ENCODE data around the gene ELFN1.
A peak's percentile ranks its signal among the peaks of the same experiment; 100 is the strongest.

The ELFN1 gene

DNA sequence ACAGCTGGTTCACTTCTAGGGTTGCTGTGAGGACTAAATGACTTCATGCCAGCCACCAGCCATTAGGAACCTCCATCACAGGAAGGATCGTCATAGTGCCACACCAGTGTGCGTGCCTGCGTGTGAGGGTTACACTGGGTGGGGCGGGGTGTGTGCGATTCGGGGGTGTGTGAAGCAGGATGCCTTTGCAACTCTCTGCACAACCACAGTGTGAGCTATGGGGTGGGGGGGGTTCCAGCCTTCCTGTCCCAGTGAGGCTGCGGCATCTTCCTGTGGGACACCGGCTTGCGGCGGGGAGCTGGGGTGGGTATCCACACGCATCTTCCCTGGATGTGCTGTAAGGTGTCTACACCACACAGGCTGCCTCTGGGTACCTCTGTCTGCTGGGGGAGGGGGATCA is 6.9 kb upstream of the ELFN1 start:
- DNase-seq, result no peak
- no peak for TF ChIP-seq GATA1 (IDR thresholded peaks at IDR 0.05; ENCODE audit: low read depth, low read length)
- no peak for TF ChIP-seq POLR2A (IDR thresholded peaks at IDR 0.05; ENCODE audit: low read length)

DNA sequence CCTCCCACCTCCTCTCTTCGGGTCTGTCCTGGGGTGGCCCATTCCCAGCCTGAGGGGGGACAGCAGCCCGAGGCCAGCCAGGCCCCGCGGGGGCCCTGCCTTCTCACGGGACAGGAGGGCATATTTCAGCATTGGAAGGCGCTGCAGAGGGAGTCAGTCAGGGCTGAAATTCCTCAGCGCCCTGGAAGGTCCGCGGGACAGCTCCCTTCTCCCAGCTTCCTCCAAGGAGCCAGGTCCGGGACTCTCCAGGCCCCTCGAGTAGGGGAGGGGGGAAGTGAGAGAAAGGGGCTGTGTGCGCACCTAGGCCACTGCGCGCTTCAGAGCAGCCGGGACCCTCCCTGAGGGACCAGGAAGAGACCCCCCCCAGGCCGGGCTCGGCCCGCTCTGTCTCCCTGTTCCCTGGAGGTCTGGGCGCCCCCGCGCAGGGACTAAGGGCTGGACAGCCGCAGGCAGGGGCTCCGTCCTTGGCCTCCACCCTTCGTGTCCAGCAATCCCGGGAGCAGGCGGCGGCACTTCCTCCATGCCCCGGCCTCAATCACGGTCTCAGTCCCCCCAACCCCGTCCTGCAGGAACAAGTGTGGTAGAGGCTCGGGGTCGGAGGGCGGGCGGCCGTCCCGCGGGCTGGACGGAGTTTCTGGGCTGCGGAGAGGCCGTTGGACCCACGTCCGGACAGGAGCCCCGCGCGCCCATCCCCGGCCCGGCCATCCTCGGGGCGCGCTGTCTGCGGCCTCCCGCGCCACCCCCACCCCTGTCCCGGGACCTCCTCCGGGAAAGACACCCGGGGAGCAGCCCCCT is 6.0 kb upstream of the ELFN1 start:
- TF ChIP-seq POLR2A (IDR thresholded peaks at IDR 0.05; ENCODE audit: low read length) (no peak), GATA1 (IDR thresholded peaks at IDR 0.05; ENCODE audit: low read depth, low read length) (no peak)

DNA sequence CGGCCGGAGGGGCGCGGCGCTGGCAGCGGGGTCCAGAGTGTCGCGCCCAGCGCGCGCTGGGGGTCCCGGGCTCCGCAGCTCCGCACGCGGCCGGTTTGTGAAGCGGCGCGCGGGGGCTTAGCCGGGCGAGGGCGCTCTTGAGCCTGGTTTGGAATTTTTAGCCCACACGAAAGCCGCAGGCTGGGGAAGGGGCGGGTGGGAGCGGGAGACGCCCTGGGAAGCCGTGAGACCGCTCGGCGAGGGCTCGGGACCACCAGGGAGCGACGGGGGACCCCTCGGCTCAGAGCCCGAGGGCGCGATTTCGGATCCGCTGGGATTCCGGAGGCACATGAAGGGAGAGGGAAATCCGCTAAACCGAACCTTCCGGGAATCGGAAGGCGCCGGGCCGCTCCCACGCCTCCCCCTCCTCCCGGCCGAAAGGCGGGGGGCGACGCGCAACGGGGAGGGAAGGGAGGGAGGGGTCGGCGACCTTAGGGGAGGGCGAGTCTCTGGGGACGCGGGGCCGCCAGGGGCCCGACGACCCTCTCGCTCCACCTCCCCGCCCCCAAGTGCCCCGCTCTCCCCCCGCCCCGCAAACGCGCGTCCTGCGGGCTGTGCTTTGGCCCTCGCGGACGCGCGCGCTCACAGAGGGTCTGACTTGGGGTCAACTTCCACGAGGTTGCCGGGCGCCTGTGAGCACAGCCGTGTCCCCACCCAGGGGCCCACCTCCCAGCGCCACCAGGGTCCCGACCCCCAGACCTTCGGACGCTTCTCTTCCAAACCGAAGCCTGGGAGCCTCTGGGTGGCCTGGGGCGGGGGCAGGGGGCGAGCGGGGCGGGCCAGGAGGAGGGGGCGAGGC is 5.1 kb upstream of the ELFN1 start:
- peak; percentile 47 to 67 for DNase-seq
- TF ChIP-seq GATA1 (IDR thresholded peaks at IDR 0.05; ENCODE audit: low read depth, low read length) (no peak), POLR2A (IDR thresholded peaks at IDR 0.05; ENCODE audit: low read length) (no peak)

More for the DNA sequence above, 6.0 kb upstream of the ELFN1 start:
- no peak for DNase-seq

DNA sequence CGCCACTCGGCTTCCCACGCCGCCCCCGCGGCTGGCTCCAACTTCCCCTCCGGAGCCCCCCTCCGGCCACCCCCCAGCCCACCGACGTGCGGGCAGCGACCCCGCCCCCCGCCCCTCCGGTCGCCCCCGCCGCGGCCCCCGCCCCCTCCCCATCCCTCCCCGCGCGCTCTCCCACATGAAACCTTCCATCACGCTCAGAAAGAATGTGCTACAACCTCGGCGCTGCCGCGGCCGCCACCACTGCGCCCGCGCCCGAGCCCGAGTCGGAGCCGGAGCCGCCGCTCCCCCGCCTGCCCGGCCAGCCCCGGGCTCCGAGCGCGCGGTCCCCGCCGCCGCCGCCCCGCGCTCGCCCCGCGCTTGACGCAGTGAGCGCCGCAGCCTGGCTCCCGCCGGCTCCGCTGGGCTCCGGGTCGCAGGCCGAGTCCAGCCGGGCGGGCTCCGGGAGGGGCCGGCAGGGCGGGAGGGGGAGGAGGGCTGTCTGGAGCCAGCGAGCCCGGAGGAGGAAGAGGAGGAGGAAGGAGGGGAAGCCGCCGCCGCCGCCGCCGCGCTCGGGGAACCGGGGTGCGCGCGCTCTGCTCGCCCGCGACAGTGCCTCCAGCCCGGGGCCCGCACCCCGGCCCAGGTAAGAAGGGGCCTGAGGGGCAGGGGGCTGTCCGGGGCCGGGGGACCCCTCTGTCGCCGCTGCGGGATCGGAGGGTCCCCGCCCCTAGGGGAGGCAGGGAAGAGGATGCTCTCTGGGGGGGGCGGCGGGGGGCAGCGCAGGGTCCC is 4.3 kb upstream of the ELFN1 start:
- no peak for DNase-seq
- TF ChIP-seq POLR2A (IDR thresholded peaks at IDR 0.05; ENCODE audit: low read length) (no peak), GATA1 (IDR thresholded peaks at IDR 0.05; ENCODE audit: low read depth, low read length) (no peak)

DNA sequence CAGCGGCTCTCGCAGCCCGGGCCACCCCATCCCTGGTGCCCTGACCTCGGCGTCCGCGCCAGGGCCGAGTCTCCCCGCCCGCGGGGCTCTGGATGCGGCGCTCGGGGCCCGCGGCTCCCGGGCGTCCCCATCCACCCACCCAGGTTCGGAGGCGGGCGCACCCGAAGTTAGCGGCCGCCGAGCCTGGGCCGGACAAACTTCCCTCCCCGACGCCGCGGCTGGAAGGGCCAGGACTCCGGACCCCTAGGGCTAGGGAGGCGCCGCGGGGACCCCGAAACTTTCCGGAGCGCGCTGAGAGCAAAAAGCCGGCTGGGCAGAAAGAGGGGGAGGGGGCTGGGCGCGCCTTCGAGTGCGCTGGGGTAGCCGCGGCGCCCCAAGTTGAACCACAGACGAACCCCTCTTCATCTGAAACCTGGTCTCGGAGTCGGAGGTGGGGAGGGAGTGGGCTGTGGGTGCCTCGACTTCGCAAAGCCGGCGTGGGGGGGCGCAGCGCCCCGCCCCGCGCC is 3.7 kb upstream of the ELFN1 start:
- no peak for DNase-seq
- no peak for TF ChIP-seq GATA1 (IDR thresholded peaks at IDR 0.05; ENCODE audit: low read depth, low read length)
- no peak for TF ChIP-seq POLR2A (IDR thresholded peaks at IDR 0.05; ENCODE audit: low read length)

DNA sequence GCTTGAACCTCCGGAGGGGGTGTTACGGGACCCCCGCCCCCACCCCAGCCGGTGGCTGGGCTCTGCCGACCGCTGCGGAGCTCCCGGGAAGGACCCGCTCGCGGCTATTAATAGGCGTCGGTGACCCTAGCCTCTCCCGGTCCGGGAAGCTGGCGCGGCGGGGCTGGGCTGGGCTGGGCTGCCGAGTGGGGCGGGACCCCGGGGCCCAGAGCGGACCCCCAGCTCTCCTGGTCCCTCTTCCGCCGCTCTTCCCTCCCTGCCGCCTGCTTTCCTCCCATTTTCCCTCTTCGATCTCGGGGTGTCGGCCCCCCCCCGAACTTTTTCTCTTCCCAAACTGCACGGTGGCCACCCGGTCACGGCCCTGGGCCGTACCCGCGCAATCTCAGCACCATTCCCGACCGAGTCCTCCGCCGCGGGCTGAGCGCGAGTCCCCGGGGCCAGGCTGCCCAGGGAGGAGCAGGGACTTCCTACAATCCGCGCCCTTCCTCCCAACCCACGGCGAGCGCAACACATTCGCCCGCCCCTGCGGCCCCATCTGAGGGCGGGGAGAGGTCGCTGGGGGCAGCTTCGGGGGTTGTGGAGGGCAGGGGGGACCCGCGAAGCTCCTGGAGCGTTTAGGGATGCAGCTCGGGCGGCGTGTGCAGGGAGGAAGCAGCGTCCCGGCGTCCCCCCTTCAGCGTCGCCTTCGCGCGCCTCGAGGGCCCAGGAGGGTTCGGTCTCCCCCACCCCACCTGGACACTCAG is 3.1 kb upstream of the ELFN1 start:
- DNase-seq, result no peak
- TF ChIP-seq GATA1 (IDR thresholded peaks at IDR 0.05; ENCODE audit: low read depth, low read length) (no peak), POLR2A (IDR thresholded peaks at IDR 0.05; ENCODE audit: low read length) (no peak)

DNA sequence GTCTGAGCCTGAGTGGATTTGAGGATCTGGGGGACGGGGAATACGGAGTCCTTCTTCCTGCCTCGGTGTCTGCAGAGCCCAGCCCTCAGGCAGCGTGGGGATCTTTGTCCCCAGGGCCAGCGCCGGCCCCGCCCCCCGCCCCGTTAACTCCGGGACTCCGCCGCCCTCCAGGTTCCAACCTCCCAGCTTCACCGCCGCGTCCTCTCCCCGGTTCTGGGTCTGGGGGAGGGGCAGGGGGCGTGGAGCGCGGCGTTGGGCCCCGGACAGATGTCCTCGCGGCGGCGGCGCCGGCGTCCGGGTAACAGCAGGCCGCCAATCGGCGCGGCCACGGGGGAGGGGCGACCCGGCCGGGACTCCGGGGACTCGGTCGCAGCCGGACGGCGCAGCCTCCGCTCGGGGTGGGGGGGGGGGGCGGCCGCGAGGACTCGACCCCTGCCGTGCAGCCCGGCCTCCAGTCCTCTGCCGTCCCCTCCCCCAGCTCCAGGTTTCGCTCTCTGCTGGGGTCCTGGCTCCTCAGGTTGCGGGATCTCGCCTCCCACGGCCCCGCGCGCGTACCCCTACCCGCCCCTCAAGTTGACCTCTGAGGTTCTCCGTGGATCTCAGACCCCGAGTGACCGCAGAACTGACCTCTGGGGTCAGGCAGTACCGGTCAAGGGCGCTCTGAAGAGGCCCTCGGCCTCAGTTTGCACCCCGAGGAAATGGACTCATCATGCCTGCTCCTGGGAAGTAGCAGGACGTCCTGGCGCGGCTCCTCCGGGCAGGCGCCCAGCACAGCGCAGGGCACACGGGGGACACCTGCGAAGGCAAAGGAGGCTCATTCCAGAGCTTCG is 2.3 kb upstream of the ELFN1 start:
- TF ChIP-seq POLR2A (IDR thresholded peaks at IDR 0.05; ENCODE audit: low read length) (no peak), GATA1 (IDR thresholded peaks at IDR 0.05; ENCODE audit: low read depth, low read length) (no peak)
- no peak for DNase-seq

DNA sequence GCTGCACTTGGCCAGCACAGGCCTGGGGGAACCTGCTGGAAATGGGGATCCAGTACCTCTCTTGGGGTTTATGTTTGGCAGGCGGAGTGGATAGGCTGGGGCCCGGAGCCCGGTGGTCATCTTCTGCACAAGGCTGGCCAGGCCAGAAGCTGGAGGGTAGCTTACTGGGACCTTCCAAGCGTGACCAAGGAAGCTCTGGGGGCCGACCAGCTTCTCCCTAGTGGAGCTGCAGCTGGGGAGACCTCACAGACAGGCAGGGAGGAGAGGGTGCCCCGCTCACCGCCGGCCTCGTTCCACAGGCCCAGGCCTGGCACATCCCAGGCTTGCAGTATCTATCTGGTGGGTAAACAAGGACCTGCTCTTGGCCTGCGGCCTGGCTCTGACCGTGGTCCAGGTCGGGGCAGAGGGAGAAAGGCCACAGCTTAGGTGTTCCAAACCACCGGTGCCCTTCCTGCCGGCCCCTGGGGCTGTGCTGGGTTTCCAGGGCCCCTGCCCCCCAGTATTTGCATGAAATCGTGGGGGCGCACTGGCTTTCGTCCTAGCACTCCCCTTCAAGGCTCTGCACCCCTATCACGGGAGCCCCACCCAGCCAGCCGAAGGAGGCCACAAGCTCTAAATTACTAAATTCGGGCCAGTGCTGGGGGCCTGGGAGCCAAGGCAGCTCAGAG is 1.5 kb upstream of the ELFN1 start:
- TF ChIP-seq POLR2A (IDR thresholded peaks at IDR 0.05; ENCODE audit: low read length) (no peak), GATA1 (IDR thresholded peaks at IDR 0.05; ENCODE audit: low read depth, low read length) (no peak)
- DNase-seq, result no peak

DNA sequence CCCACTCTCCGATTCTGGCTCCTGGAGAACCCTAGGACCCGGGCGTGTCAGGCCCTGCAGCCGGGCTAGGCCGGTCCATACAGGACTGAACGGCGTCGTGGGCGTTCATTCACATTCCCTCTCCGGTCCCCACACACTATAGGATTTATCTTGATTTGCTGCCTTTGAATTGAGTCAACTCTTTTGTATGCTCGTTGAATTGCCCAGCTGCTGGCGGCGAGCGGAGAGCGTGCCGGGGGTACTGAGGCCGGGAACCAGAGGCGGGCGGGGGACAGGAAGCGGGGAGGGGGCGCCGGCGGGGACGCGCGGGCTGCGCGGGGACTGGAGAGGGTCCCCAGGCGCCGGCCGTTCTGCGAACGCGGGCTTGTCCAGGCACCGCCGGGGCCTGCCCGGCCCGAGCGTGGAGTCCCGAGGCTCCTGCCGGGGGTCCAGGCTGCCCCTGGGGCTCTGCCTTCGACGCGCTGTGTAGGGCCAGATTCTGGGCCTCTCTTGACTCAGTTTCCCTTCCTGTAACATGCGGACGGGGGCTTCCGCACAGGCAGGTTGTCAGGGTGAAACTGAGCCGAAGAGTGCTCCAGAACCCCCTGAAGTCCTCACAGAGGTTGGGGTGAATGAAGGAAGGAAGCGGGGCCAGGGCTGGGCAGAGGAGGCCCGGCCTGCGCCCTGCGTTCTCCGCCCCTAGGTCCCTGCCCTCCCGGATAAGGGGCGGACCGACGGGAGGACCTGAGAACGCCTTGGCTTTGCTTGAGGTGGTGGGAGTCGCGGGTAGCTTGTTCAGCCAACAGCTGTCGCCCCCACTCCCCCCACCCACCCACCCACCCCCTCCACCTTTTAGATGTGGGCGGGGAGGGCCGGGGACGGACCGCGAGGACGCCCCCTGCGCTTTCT is 769 bp upstream of the ELFN1 start:
- TF ChIP-seq GATA1 (IDR thresholded peaks at IDR 0.05; ENCODE audit: low read depth, low read length), result no peak
- TF ChIP-seq POLR2A (IDR thresholded peaks at IDR 0.05; ENCODE audit: low read length), result no peak

DNA sequence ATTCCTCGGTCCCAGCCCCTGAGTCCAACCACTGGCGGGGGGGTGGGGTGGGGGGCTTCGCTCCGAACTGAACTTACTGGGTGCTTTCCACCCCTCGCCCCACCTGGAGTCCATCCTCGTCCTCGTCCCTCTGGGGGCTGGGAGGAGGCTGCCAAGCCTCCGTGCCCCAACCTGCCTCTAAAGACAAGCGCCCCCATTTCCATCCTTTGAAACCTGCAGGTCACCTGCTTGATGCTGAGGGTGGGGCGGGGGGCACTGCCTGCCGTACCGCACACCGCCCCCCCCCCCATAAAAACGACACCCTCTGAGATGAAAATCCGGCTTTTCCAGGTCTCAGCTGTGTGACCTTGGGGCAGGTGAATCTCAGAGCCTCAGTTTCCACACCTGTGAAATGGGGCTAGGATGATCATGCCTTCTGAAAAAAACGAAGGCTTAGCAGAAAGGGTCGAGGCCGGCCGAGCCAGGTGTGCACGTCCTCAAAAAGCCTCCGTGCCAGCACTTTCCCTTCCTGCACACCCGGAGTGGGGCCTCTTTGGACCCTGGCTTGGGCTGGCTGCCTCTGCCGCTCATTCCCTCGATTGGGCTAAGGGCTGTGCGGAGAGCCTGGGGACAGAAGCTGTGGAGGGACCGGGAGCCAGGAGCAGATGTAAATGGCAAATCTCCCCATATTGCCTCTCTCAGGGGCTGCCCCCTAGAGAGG is 967 bp downstream of the ELFN1 start:
- no peak for DNase-seq
- TF ChIP-seq POLR2A (IDR thresholded peaks at IDR 0.05; ENCODE audit: low read length) (no peak), GATA1 (IDR thresholded peaks at IDR 0.05; ENCODE audit: low read depth, low read length) (no peak)

More for the DNA sequence above, 769 bp upstream of the ELFN1 start:
- DNase-seq, result no peak
